ENCODE data around the gene MLLT11.
A peak's percentile ranks its signal among the peaks of the same experiment; 100 is the strongest.

Gene MLLT11

GRCh38 chr1:151060007-151060656 is at the start of gene MLLT11:
Gene MLLT11 (plus strand): TSS chr1:151060397. CDS start chr1:151067225, 6,828 bp downstream.
- peak; percentile 87 to 90 for DNase-seq

GRCh38 chr1:151011154-151011850 is 48.9 kb upstream of the MLLT11 start:
- no peak for DNase-seq

GRCh38 chr1:151012684-151013471 is 47.3 kb upstream of the MLLT11 start:
- DNase-seq = no peak

GRCh38 chr1:151013518-151013917 is 46.7 kb upstream of the MLLT11 start:
- DNase-seq = no peak

- DNase-seq = peak; percentile 70 to 83
These were observed 35.6 kb upstream of the MLLT11 start for GRCh38 chr1:151024540-151025146.

- no peak for DNase-seq
These were observed 33.7 kb upstream of the MLLT11 start for GRCh38 chr1:151026460-151026859.

- DNase-seq = no peak
These were observed 28.0 kb upstream of the MLLT11 start for GRCh38 chr1:151032164-151032563.

- no peak for DNase-seq
These were observed 25.0 kb upstream of the MLLT11 start for GRCh38 chr1:151035167-151035566.

- no peak for DNase-seq
These were observed 23.8 kb upstream of the MLLT11 start, which contains the start of gene BNIPL for GRCh38 chr1:151036356-151036755. Gene BNIPL (plus strand): TSS chr1:151036586. CDS start chr1:151036726, 140 bp downstream.

- DNase-seq = no peak
These were observed 23.2 kb upstream of the MLLT11 start for GRCh38 chr1:151037032-151037431.

- DNase-seq = no peak
These were observed 20.7 kb upstream of the MLLT11 start for GRCh38 chr1:151039521-151039920.

GRCh38 chr1:151043163-151043562 is 17.0 kb upstream of the MLLT11 start:
- DNase-seq = no peak

GRCh38 chr1:151047591-151047924 is 12.6 kb upstream of the MLLT11 start, which contains the start of gene C1orf56:
Gene C1orf56 (plus strand): TSS chr1:151047751. CDS start chr1:151047848, 97 bp downstream.
- peak; percentile 84 to 86 for DNase-seq

GRCh38 chr1:151047925-151048644 is 12.1 kb upstream of the MLLT11 start:
- peak; percentile 79 to 89 for DNase-seq

- no peak for DNase-seq
These were observed 11.6 kb upstream of the MLLT11 start for GRCh38 chr1:151048645-151049032.

GRCh38 chr1:151049458-151049857 is 10.7 kb upstream of the MLLT11 start:
- no peak for DNase-seq

- DNase-seq = no peak
These were observed 10.0 kb upstream of the MLLT11 start for GRCh38 chr1:151050051-151050688.

GRCh38 chr1:151051356-151052009 is 8.7 kb upstream of the MLLT11 start:
- DNase-seq = no peak

GRCh38 chr1:151054971-151055547 is 5.1 kb upstream of the MLLT11 start:
- DNase-seq = no peak

- no peak for DNase-seq
These were observed 4.6 kb upstream of the MLLT11 start for GRCh38 chr1:151055581-151055980.

- DNase-seq = no peak
These were observed 4.0 kb upstream of the MLLT11 start for GRCh38 chr1:151056149-151056548.

Data from SHP77 (cell line).